GM12892 (cell line): ENCODE measurements around the gene LYRM4.

Source experiments
- POLR2A ChIP-seq: IDR thresholded peaks from 2 replicates; pipeline ENCODE4 v1.6.1; 2011; ENCODE audit warnings: low read depth, low read length, control low read depth
- POLR2AphosphoS5 ChIP-seq: IDR thresholded peaks from 2 replicates; pipeline ENCODE4 v1.6.1; 2011; ENCODE audit warnings: low read depth, low read length, control low read depth

DNA sequence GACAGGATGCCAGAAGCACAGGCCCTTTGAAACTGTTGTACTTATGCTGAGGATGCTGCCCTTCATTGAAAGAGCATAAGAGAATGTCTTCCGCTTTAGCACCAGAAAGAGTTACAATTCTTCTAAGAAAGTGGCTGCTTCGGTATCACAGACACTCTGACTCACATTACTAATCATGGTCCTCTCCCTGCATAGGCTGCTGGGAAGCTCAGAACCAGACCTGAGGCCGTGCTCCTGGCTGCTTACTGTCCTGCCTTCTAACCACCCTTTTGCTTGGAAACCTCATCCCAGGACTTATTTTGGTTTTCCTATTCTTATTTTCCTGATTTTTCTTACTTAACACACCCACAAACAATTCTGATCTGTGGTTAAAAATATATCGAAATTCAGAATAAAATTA is 22.9 kb downstream of the LYRM4 start:
- TF ChIP-seq POLR2A (no peak), POLR2AphosphoS5 (no peak)
